HAP-1 (cell line): Measurements from ENCODE around the gene THAP3.

Experiments used
- DNase-seq, 2 experiments: peaks; one replicate each; pipeline ENCODE4 v3.0.0-alpha.2; 2016 to 2020; ENCODE audit warnings: low spot score in 2 of 2
- H3K27me3 ChIP-seq: fragments of 250-450 bp; sonication (Bioruptor Pico); 2 replicates; pipeline ENCODE4 v1.5.1; 2020; ENCODE audit warnings: low read depth, mild to moderate bottlenecking, moderate library complexity
- H3K36me3 ChIP-seq: fragments of 250-450 bp; sonication (Bioruptor Pico); replicated peaks from 2 replicates; pipeline ENCODE4 v1.5.1; 2020; ENCODE audit warnings: mild to moderate bottlenecking
- H3K4me1 ChIP-seq: fragments of 250-450 bp; sonication (Bioruptor Pico); 2 replicates; pipeline ENCODE4 v1.5.1; 2020; ENCODE audit warnings: mild to moderate bottlenecking
- H3K4me3 ChIP-seq: fragments of 250-450 bp; sonication (Bioruptor Pico); 2 replicates; pipeline ENCODE4 v1.5.1; 2020; ENCODE audit warnings: mild to moderate bottlenecking, moderate library complexity
- H3K9me3 ChIP-seq: fragments of 250-450 bp; sonication (Bioruptor Pico); 2 replicates; pipeline ENCODE4 v1.5.1; 2020; ENCODE audit warnings: mild to moderate bottlenecking, moderate library complexity
- in situ Hi-C: fragments of 300-500 bp; cut with MboI; formaldehyde crosslinking; loops from 3 replicates; pipeline ENCODE4 v1.14.3; 2020; ENCODE audit warnings: low sequenced_read_pairs, inconsistent platforms, mixed read lengths

Gene THAP3

GRCh38 chr1:6586404-6586816 lies 38.3 kb upstream of the THAP3 start:
- Histone ChIP-seq H3K4me3 (no peak overlapping the region), H3K9me3 (no peaks in the 10 kb centered on the region), H3K4me1 (no peaks in the 10 kb centered on the region), H3K27me3 (no peaks in the 10 kb centered on the region), H3K36me3 (peaks cover 47% of the 10 kb centered on the region)
- DNase-seq = no peak
- in situ Hi-C loops = no loop called here

- peaks cover 47% of the 10 kb centered on the region for H3K36me3 ChIP-seq
- H3K9me3 ChIP-seq = no peaks in the 10 kb centered on the region
- DNase-seq = no peak
- no peaks in the 10 kb centered on the region for H3K4me1 ChIP-seq
- no peaks in the 10 kb centered on the region for H3K27me3 ChIP-seq
- in situ Hi-C loops = no loop called here
- no peak overlapping the region for H3K4me3 ChIP-seq
Observed at GRCh38 chr1:6587261-6588005, 37.2 kb upstream of the THAP3 start.

DNA sequence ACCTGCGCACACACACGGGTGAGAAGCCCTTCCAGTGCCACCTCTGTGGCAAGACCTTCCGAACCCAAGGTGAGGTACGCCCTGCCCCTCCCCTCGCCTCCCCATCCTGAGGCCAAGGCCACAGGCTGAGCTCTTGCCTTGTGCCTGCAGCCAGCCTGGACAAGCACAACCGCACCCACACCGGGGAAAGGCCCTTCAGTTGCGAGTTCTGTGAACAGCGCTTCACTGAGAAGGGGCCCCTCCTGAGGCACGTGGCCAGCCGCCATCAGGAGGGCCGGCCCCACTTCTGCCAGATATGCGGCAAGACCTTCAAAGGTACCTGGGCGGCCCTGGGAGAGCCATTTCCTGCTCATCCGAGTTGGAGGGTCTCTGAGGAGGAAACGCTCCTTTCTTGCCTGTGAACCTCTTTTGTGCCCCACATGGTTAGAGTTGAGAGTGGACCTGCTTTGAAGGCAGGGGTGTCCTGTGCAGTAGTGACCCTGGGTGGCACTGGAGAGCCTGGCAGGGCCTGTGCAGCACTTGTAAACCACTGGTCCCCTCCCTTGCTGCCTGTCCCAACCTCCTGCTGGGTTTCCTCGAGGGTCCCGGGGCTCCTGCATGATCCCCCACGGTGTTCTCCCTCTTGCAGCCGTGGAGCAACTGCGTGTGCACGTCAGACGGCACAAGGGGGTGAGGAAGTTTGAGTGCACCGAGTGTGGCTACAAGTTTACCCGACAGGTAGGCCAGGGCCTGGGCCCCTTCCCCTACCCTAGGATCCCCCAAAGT lies 36.4 kb upstream of the THAP3 start:
- H3K4me3 ChIP-seq = no peak overlapping the region
- no peaks in the 10 kb centered on the region for H3K9me3 ChIP-seq
- no peak for DNase-seq
- peaks cover 52% of the 10 kb centered on the region for H3K36me3 ChIP-seq
- no peaks in the 10 kb centered on the region for H3K4me1 ChIP-seq
- no peaks in the 10 kb centered on the region for H3K27me3 ChIP-seq
- in situ Hi-C loops = no loop called here

GRCh38 chr1:6588893-6589520 lies 35.7 kb upstream of the THAP3 start:
- no peaks in the 10 kb centered on the region for H3K9me3 ChIP-seq
- peaks cover 57% of the 10 kb centered on the region for H3K36me3 ChIP-seq
- no peaks in the 10 kb centered on the region for H3K4me1 ChIP-seq
- no peaks in the 10 kb centered on the region for H3K27me3 ChIP-seq
- no peak for DNase-seq
- H3K4me3 ChIP-seq = no peak overlapping the region
- in situ Hi-C loops = no loop called here

GRCh38 chr1:6590046-6590445 lies 34.6 kb upstream of the THAP3 start:
- peaks cover 63% of the 10 kb centered on the region for H3K36me3 ChIP-seq
- in situ Hi-C loops = no loop called here
- H3K9me3 ChIP-seq = no peaks in the 10 kb centered on the region
- H3K4me3 ChIP-seq = no peak overlapping the region
- no peak for DNase-seq
- H3K27me3 ChIP-seq = no peaks in the 10 kb centered on the region
- no peaks in the 10 kb centered on the region for H3K4me1 ChIP-seq

DNA sequence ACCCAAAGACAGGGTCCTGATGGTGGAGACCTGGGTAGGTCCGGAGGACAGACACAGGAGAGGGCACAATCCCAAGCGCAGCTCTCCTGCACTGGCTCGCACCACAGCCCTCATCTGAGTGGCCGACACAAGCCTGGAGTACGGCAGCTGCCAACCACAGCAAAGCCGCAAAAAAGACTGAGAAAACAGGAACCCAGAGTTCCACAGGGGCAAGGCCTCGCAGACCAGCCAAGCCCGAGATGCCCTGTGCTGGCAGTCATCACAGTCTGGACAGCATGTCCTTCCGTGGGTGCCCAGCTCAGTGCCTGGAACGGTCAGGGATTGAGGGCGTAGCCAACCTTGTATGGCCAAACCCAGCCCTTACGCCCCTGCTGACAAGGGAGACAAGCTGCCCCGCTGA lies 33.4 kb upstream of the THAP3 start:
- Histone ChIP-seq H3K4me1 (no peaks in the 10 kb centered on the region), H3K9me3 (no peaks in the 10 kb centered on the region), H3K27me3 (no peaks in the 10 kb centered on the region), H3K36me3 (peaks cover 69% of the 10 kb centered on the region), H3K4me3 (no peak overlapping the region)
- in situ Hi-C loops = no loop called here
- no peak for DNase-seq

- H3K9me3 ChIP-seq = no peaks in the 10 kb centered on the region
- H3K4me1 ChIP-seq = no peaks in the 10 kb centered on the region
- in situ Hi-C loops = no loop called here
- DNase-seq = no peak
- no peak overlapping the region for H3K4me3 ChIP-seq
- H3K27me3 ChIP-seq = no peaks in the 10 kb centered on the region
- peaks cover 73% of the 10 kb centered on the region for H3K36me3 ChIP-seq
Observed at GRCh38 chr1:6591644-6592043, 33.0 kb upstream of the THAP3 start.

DNA sequence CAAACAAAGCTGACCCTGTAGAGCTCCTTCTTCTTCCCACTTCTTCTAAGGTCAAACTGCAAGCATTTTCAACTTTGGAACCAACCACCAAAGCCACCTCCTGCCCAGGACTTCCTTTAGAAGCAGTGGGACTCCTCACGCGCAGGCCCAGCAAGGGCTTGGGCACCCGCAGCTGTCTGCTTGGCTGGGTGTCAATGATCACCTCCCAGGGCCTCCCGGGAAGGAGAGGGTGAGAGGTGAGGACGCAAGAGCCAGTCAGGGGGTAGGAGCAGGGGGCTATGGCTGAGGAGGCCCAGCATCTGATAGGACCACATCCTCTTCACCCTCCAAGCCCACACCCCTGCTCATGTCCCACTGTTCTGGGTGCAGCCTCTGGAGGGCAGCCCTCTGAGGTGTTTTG lies 32.2 kb upstream of the THAP3 start:
- Histone ChIP-seq H3K27me3 (no peaks in the 10 kb centered on the region), H3K9me3 (no peaks in the 10 kb centered on the region), H3K4me1 (no peaks in the 10 kb centered on the region), H3K36me3 (peaks cover 76% of the 10 kb centered on the region), H3K4me3 (no peak overlapping the region)
- in situ Hi-C loops = no loop called here
- no peak for DNase-seq

GRCh38 chr1:6592865-6593593 lies 31.6 kb upstream of the THAP3 start:
- Histone ChIP-seq H3K4me3 (no peak overlapping the region), H3K36me3 (peaks cover 76% of the 10 kb centered on the region), H3K9me3 (no peaks in the 10 kb centered on the region), H3K27me3 (no peaks in the 10 kb centered on the region), H3K4me1 (no peaks in the 10 kb centered on the region)
- no peak for DNase-seq
- in situ Hi-C loops = no loop called here

DNA sequence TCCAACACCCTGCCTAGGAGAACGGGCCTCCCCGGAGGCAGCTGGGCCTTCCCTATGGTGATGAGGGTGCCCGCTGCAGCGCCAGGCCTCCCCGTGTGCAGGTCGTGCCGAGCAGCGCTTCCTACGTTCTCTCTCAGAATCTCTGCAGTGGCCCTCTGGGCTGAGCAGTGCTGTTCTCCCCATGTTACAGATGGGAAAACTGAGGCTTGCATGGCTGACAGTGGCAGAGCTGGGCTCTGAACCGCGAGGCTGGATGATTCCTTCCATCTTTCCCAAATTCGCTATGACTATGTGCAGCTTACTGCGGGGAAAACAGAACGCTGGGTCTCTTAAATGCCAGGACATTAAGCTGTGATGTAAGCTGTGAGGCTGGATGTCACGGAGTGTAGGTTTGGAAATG lies 30.9 kb upstream of the THAP3 start:
- no peaks in the 10 kb centered on the region for H3K27me3 ChIP-seq
- no peaks in the 10 kb centered on the region for H3K4me1 ChIP-seq
- no peak overlapping the region for H3K4me3 ChIP-seq
- H3K36me3 ChIP-seq = peaks cover 74% of the 10 kb centered on the region
- no peak for DNase-seq
- H3K9me3 ChIP-seq = no peaks in the 10 kb centered on the region
- in situ Hi-C loops = no loop called here

DNA sequence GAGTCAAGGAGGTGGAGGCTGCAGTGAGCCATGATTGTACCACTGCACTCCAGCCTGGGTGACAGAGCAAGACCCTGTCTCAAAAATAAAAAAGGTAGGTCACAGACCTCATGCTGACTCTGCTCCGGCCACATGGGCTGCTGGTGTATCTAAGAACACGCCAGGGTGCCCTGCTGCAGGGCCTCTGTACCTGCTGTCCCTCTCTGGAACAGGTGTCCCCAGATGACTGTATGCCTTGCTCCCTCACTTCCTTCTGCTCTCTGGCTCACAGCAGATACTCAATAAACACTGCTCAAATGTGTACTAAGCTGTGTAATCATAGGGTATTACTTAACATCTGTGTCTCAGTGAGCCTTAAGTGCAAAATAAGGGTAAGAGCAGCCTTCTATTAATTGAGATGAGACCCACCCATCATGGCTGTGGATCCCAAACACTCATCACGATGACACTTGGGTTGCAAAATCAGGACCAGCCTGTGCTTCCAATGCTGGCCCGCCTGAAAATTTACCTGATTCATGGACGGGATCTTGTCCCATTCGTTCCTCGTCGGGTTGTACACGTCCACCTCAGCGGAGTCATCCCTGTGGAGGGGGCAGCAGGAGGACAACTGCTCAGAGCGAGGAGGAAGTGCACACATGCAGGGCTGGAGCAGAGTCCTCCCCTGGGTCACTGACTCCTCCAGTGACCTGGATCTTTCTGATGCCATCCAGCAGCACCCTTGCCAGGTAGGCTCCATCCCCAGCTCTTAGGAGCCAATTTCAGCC lies 29.5 kb upstream of the THAP3 start:
- no peak for DNase-seq
- in situ Hi-C loops = no loop called here
- H3K27me3 ChIP-seq = no peaks in the 10 kb centered on the region
- no peaks in the 10 kb centered on the region for H3K9me3 ChIP-seq
- H3K4me3 ChIP-seq = no peak overlapping the region
- H3K4me1 ChIP-seq = peaks cover 3% of the 10 kb centered on the region
- H3K36me3 ChIP-seq = peaks cover 68% of the 10 kb centered on the region

- no peak overlapping the region for H3K4me3 ChIP-seq
- no peaks in the 10 kb centered on the region for H3K27me3 ChIP-seq
- peaks cover 3% of the 10 kb centered on the region for H3K4me1 ChIP-seq
- no peak for DNase-seq
- peaks cover 59% of the 10 kb centered on the region for H3K36me3 ChIP-seq
- no peaks in the 10 kb centered on the region for H3K9me3 ChIP-seq
- in situ Hi-C loops = no loop called here
Observed at GRCh38 chr1:6596351-6596750, 28.3 kb upstream of the THAP3 start.
